K562 (cell line): Measurements from ENCODE around the gene FBXW2. TPM values are rescaled to one million over a fixed set of nuclear protein-coding genes. Genes with fewer than 3 reads are reported as not detected.

Source experiments
- ATAC-seq: fragments of 200-7000 bp; cut with Tn5 transposase; 3 replicates; pipeline ENCODE4 v1.9.1; 2020; ENCODE audit warnings: moderate library complexity
- BruUV-seq: library from RNA; stranded (reverse); fragments of 400-500 nt; replicated peaks from 2 replicates; lab custom pipeline; 2021; lab: Mats Ljungman, UMichigan
- CTCF ChIA-PET: fragments of 300-600 bp; formaldehyde crosslinking; extraction: SDS; loops from one replicate; lab custom pipeline; 2021; ENCODE audit warnings: low intra/inter-chr PET ratio; lab: Yijun Ruan, JAX
- POLR2A ChIA-PET: fragments of 300-600, 350-650 bp; sonication (Branson Sonifier 250); formaldehyde crosslinking; extraction: SDS; loops from one replicate; lab custom pipeline; 2021; ENCODE audit warnings: antibody characterized with exemption, inconsistent platforms; lab: Yijun Ruan, JAX
- DNase-seq, 4 experiments: peaks; one replicate each; pipeline versions ENCODE4 v3.0.0 to v3.0.0-alpha.2; 2011 to 2018; ENCODE audit warnings: low spot score in 3 of 4, mixed read lengths in 3 of 4; ENCODE audit errors: extremely low read depth in 1 of 4
- FAIRE-seq: peaks from 2 replicates; lab custom pipeline; 2011; peaks lifted over from hg19 to GRCh38; lab: Jason Lieb, UNC
- H2AFZ ChIP-seq: 2 replicates; pipeline ENCODE4 v1.6.0; 2011; ENCODE audit warnings: low read depth, low read length, control low read depth, inconsistent platforms
- H3K27ac ChIP-seq: fragments of 200-600 bp; 3 replicates; pipeline ENCODE4 v1.8.0; 2011; ENCODE audit warnings: low read depth, mild to moderate bottlenecking, control low read depth, inconsistent platforms, low read length, moderate library complexity, mixed read lengths; ENCODE audit errors: extremely low read depth
- H3K27me3 ChIP-seq, 2 experiments: fragments of 300-600 bp in 1 of 2; 2 replicates in 1 of 2; 3 replicates in 1 of 2; pipeline versions ENCODE4 v1.6.0 to v1.8.0; 2011; ENCODE audit warnings: inconsistent platforms in 2 of 2, low read length in 2 of 2, mild to moderate bottlenecking in 1 of 2, mixed read lengths in 1 of 2, moderate library complexity in 1 of 2; ENCODE audit not compliant: control insufficient read depth in 2 of 2, insufficient read depth in 2 of 2
- H3K36me3 ChIP-seq: fragments of 300-600 bp; 3 replicates; pipeline ENCODE4 v1.8.0; 2011; ENCODE audit warnings: mild to moderate bottlenecking, low read length, inconsistent platforms; ENCODE audit not compliant: control insufficient read depth, insufficient read depth
- H3K4me1 ChIP-seq, 2 experiments: fragments of 200-600 bp in 1 of 2; replicated peaks in 1 of 2; 2 replicates in 1 of 2; 3 replicates in 1 of 2; pipeline versions ENCODE4 v1.5.1 to v1.8.0; 2011; ENCODE audit warnings: inconsistent platforms in 2 of 2, low read length in 2 of 2, mild to moderate bottlenecking in 1 of 2, mixed read lengths in 1 of 2, moderate library complexity in 1 of 2; ENCODE audit not compliant: control insufficient read depth in 2 of 2, insufficient read depth in 2 of 2
- H3K4me2 ChIP-seq: 2 replicates; pipeline ENCODE4 v1.6.1; 2011; ENCODE audit warnings: low read length, control low read depth, inconsistent platforms, mixed read lengths; ENCODE audit not compliant: insufficient read depth
- H3K4me3 ChIP-seq: fragments of 200-600 bp; sonication (generic), shearing (Covaris generic); 2 replicates; pipeline ENCODE4 v1.5.1; 2016; ENCODE audit warnings: control low read depth, inconsistent platforms
- H3K79me2 ChIP-seq: fragments of 200-600 bp; 3 replicates; pipeline ENCODE4 v1.8.0; 2011; ENCODE audit warnings: low read length, inconsistent platforms; ENCODE audit not compliant: control insufficient read depth, insufficient read depth
- H3K9ac ChIP-seq, 2 experiments: 2 replicates each; pipeline versions ENCODE4 v1.6.0 to v1.6.1; 2011; ENCODE audit warnings: low read depth in 2 of 2, low read length in 2 of 2, control low read depth in 1 of 2, inconsistent platforms in 1 of 2, mild to moderate bottlenecking in 1 of 2, mixed read lengths in 1 of 2; ENCODE audit not compliant: insufficient read depth in 1 of 2
- H3K9me1 ChIP-seq: one replicate; pipeline ENCODE4 v1.6.0; 2011; ENCODE audit warnings: inconsistent platforms, mild to moderate bottlenecking, low read length, moderate library complexity; ENCODE audit not compliant: control insufficient read depth, insufficient read depth
- H3K9me3 ChIP-seq: replicated peaks from 2 replicates; pipeline ENCODE4 v1.5.1; 2011; ENCODE audit warnings: low read depth, low read length, inconsistent platforms; ENCODE audit not compliant: control insufficient read depth, insufficient read depth
- H4K20me1 ChIP-seq: replicated peaks from 2 replicates; pipeline ENCODE4 v1.6.1; 2011; ENCODE audit warnings: low read length, inconsistent platforms, mixed read lengths; ENCODE audit not compliant: control insufficient read depth, insufficient read depth
- ERF ChIP-seq: fragments of 450-650 bp; formaldehyde crosslinking; IDR thresholded peaks from 2 replicates; pipeline ENCODE4 v1.4.0; 2020; ENCODE audit warnings: mild to moderate bottlenecking, mixed read lengths
- FOXA3 ChIP-seq, 2 experiments: fragments of 450-650 bp in 1 of 2; sonication (generic) in 1 of 2; formaldehyde crosslinking; IDR thresholded peaks in 1 of 2; conservative IDR thresholded peaks in 1 of 2; 2 replicates each; pipeline versions ENCODE4 v1.4.0 to v1.8.0; 2020 to 2022; ENCODE audit warnings: mild to moderate bottlenecking in 2 of 2, missing genetic modification reagents in 1 of 2
- WGBS: fragments of 100-300 bp; shearing (Covaris generic); methylation state at CpG from one replicate; pipeline ENCODE4 v1.1.6; 2016; ENCODE audit warnings: low coverage, mixed read lengths; ENCODE audit not compliant: insufficient coverage; ENCODE audit errors: missing lambda C conversion rate; 5-methylcytosine and 5-hydroxymethylcytosine counted together
- in situ Hi-C: fragments of 300-500 bp; cut with MboI; formaldehyde crosslinking; loops from 4 replicates; pipeline ENCODE4 v1.15.0; 2018; ENCODE audit warnings: inconsistent platforms, mixed read lengths
- intact Hi-C: fragments of 100-400 bp; cut with micrococcal nuclease; formaldehyde crosslinking; loops from 2 replicates; pipeline ENCODE4 v1.14.2; 2022
- polyA plus RNA-seq, 8 experiments: library from polyadenylated mRNA; depleted of rRNA in 4 of 8; stranded (reverse) in 5 of 8; unstranded in 3 of 8; fragments of >200 nt; fragmentation: Nextera tagmentation in 2 of 8; fragmentation: Illumina TruSeq in 1 of 8; extraction: Ambion mirVana in 2 of 8; extraction: Trizol in 1 of 8; gene quantifications; 2 replicates each; pipeline versions ENCODE4 v1.2.1 to v1.2.3, GENCODE V29; 2011 to 2014; ENCODE audit warnings: inconsistent platforms in 1 of 8, missing spikeins in 1 of 8
- total RNA-seq, 7 experiments: library from RNA; depleted of rRNA in 6 of 7; stranded (reverse); fragments of >200 nt in 6 of 7; fragmentation: Illumina TruSeq in 2 of 7; extraction: Trizol in 2 of 7; gene quantifications; 2 replicates each; pipeline versions ENCODE4 v1.2.1 to v1.2.3, GENCODE V29; 2011 to 2021; ENCODE audit warnings: low replicate concordance in 1 of 7
- TF ChIP-seq, protein P1 (sequence below), 3 experiments: fragments of 200-800 bp in 1 of 3; fragments of 250-450 bp in 1 of 3; fragments of 450-650 bp in 1 of 3; sonication (Bioruptor Pico) in 1 of 3; sonication (Bioruptor generic) in 1 of 3; formaldehyde crosslinking in 1 of 3; IDR thresholded peaks; 2 replicates each; pipeline versions ENCODE4 v1.6.1 to v1.8.0; 2016 to 2022; ENCODE audit warnings: mild to moderate bottlenecking in 2 of 3, missing genetic modification characterization in 2 of 3, missing compliant biosample characterization in 1 of 3, moderate library complexity in 1 of 3

Gene FBXW2
- total and polyA plus RNA-seq, 9 of the 15 experiments (the other 6 are each of a cell fraction or from before 2014, with no cell fraction given), result 2.5 to 57.8 (median 28.1) TPM

DNA sequence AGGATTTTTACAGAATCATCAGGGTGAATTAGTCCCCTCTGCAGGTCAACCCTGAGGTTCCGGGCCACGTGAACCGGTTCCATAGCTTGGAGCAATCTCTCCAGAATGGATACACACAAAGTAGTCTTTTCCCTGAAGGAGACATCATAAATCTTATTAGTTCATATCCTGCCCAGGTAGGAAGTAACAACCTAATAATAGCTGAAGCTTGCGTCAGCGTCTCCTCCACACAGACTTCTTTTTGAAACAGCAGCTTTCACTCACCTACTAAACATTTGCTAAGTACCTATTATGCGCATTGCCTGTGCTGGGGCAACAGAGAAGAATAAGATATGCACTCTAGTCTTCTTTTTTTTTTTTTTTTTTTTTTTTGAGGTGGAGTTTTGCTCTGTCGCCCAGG lies 40.1 kb upstream of the FBXW2 start:
- DNase-seq, result no peak
- POLR2A ChIA-PET, result interaction anchor here (0.6 to 3.1 kb wide), 17 partner anchors 9 to 1008 kb away, joined by 3 to 18 read pairs (median 5); partner anchors contain the start of genes FBXW2, PHF19 and PSMD5
- Histone ChIP-seq H3K27me3 (no peaks in the 10 kb centered on the region), H3K9ac (no peak overlapping the region), H3K79me2 (peaks cover 33% of the 10 kb centered on the region), H3K36me3 (peaks cover 85% of the 10 kb centered on the region), H3K27ac (no peak overlapping the region), H3K4me2 (no peak overlapping the region), H3K4me1 (peaks cover 0 to 6% of the 10 kb centered on the region in 2 experiments; a peak in 3 of 5 replicates), H4K20me1 (no peaks in the 10 kb centered on the region; the same call in 1 of the 2 replicates), H3K9me3 (no peaks in the 10 kb centered on the region), H3K9me1 (no peaks in the 10 kb centered on the region), H2AFZ (no peak overlapping the region), H3K4me3 (no peak overlapping the region)
- no peak for ATAC-seq
- in situ Hi-C loops (no loop called here), intact Hi-C loops (no loop called here)
- no peak for FAIRE-seq
- TF ChIP-seq, protein P1, sequence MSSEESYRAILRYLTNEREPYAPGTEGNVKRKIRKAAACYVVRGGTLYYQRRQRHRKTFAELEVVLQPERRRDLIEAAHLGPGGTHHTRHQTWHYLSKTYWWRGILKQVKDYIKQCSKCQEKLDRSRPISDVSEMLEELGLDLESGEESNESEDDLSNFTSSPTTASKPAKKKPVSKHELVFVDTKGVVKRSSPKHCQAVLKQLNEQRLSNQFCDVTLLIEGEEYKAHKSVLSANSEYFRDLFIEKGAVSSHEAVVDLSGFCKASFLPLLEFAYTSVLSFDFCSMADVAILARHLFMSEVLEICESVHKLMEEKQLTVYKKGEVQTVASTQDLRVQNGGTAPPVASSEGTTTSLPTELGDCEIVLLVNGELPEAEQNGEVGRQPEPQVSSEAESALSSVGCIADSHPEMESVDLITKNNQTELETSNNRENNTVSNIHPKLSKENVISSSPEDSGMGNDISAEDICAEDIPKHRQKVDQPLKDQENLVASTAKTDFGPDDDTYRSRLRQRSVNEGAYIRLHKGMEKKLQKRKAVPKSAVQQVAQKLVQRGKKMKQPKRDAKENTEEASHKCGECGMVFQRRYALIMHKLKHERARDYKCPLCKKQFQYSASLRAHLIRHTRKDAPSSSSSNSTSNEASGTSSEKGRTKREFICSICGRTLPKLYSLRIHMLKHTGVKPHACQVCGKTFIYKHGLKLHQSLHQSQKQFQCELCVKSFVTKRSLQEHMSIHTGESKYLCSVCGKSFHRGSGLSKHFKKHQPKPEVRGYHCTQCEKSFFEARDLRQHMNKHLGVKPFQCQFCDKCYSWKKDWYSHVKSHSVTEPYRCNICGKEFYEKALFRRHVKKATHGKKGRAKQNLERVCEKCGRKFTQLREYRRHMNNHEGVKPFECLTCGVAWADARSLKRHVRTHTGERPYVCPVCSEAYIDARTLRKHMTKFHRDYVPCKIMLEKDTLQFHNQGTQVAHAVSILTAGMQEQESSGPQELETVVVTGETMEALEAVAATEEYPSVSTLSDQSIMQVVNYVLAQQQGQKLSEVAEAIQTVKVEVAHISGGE (CRISPR knock-in tag; IDR thresholded peaks at IDR 0.05), result 0 out of 6 replicates have a peak, but pooled peaks of 1 of the 3 experiments have one; percentile 22
- TF ChIP-seq ERF (CRISPR knock-in tag), result 0 out of 2 replicates have a peak, but pooled peaks have one; percentile 44
- TF ChIP-seq FOXA3 (CRISPR knock-in tag; conservative IDR thresholded peaks at IDR 0.05 in 1 of 2, IDR thresholded peaks at IDR 0.05 in 1 of 2), result no peak
- CTCF ChIA-PET, result no interaction called here
- 92% methylated on average over 7 of the region's 7 CpGs for WGBS
- BruUV-seq, result no TSS peak
